HG03103 (cell line): ENCODE results near the gene MYLK.

ENCODE experiments used
- ATAC-seq: cut with Tn5 transposase; IDR thresholded peaks from one replicate; pipeline ENCODE4 v1.9.1; 2021; ENCODE audit warnings: low read depth; ENCODE audit not compliant: unreplicated experiment

Gene MYLK

DNA sequence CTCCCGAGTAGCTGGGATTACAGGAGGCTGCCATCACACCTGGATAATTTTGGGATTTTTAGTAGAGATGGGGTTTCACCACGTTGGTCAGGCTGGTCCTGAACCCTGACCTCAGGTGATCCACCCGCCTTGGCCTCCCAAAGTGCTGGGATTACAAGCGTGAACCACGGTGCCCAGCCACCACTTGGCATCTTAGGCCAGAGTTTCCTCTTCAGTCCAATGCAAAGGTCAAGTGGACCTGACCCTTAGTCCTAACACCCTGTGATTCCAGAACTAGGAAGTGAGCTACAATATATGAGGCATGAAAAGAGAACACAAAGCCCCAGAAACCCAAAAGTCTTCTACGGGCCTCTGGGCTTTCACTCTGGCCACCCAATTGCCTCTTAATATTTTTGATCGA is 5.3 kb downstream of the MYLK start:
- ATAC-seq, result no peak

DNA sequence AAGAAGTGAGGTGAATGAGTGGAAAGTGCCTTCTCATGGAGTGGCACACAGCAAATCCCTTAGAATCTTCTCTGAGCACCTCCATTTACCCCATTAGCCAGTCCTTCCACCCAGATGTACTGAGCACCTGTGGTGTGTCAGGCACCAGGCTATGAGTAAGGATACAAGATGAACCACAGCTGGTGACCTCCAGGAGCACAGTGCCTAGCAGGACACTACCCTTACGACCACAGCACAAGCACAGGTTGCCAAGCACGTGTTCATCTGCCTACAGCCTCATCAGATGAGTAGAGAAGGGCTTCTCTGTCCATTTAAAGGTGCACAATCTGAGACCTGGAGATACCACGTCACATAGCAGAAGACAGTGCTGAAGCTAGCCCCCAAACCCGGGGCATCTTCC is 6.2 kb downstream of the MYLK start:
- no peak for ATAC-seq

- no peak for ATAC-seq
These were observed 6.7 kb downstream of the MYLK start for GRCh38 chr3:123877466-123877865.

GRCh38 chr3:123876858-123877257 is 7.3 kb downstream of the MYLK start:
- no peak for ATAC-seq

- no peak for ATAC-seq
These were observed 11.5 kb downstream of the MYLK start for GRCh38 chr3:123872621-123873020.

GRCh38 chr3:123871946-123872345 is 12.2 kb downstream of the MYLK start:
- no peak for ATAC-seq

GRCh38 chr3:123870033-123870432 is 14.1 kb downstream of the MYLK start:
- no peak for ATAC-seq

- no peak for ATAC-seq
These were observed 15.0 kb downstream of the MYLK start for GRCh38 chr3:123869165-123869564.

DNA sequence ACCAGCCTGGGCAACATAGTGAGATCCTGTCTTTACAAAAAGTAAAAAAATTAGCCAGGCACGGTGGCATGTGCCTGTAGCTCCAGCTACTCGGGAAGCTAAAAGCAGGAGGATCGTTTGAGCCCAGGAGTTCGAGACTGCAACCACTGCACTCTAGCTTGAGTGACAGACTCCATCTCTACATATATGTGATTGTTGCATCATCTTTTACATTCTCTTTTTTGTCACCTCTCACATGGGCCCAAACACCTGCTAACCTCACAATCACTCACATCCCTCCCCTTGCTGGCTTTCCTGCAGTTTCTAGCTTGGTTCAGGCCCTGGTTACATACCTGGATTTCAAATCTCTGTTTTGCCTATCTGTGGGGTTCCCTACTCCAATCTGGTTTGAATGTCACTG is 19.4 kb downstream of the MYLK start:
- no peak for ATAC-seq

DNA sequence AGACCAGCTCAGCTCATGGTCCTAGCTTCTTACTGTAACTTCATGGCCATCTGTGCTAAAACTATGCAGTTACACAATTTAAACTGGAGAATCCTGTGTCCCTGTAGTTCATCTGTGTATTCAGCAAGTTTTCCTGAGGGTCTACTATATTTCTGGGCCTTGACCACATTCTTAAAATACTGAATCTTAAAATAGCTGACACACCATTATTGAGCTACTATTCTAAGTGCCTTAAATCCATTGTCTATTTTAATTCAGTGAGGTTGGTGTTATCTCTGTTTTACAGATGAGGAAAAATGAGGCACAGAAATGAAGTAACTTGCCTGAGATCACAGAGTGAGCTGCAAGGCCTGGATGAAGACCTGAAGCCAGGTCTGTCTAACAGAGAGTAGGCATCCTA is 22.0 kb downstream of the MYLK start:
- ATAC-seq, result no peak

DNA sequence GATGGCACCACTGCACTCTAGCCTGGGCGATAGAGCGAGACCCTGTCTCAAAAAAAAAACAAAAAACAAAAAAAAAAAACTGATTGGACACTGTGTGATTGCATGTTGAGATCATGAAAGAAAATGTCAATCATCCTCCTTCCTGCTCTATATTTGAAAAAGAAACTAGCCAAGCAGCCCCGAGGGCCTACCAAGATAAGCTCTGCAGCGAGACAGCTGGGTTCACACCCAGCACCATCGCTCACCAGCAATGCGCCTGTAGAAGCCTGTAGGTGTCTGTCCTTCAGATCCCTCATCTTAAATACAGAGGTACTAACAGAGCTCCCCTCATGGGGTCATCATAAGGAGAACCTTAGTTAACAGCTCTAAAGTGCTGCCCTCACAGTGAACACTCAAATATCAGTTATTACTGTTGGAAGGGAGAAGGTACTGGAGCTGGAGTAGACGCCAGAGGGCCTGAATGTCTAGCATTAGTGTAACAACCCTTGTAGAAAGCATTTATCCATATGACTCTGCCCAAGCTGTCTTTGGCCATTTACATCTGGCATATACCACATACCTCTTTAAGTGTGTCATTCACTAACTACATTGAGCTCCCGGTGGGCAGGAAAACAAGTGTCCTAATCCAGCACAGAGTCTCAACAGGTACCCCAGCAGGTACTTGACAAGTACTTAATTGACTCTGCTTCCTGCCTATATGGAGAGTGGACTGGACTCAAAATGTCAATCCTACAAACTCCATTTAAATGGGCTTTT is 22.9 kb downstream of the MYLK start:
- ATAC-seq, result no peak

DNA sequence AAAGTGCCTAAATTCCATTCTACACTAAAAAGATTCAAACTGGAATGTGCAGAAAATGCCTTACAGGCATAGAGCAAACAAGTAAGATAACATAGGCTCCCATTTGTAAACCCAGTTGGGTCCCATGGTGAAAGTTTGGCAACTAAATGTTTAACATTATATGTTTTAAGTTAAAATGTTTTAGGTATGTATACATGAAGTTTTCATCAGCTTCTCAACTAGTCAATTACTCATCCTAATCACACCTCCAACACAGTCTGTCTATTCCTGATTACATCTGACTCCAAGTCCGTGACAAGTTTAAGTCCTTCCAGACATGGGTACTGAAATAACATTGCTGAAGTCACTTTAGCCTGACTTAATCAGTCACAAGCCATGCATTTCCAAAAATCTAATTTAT is 25.0 kb downstream of the MYLK start:
- ATAC-seq, result no peak

DNA sequence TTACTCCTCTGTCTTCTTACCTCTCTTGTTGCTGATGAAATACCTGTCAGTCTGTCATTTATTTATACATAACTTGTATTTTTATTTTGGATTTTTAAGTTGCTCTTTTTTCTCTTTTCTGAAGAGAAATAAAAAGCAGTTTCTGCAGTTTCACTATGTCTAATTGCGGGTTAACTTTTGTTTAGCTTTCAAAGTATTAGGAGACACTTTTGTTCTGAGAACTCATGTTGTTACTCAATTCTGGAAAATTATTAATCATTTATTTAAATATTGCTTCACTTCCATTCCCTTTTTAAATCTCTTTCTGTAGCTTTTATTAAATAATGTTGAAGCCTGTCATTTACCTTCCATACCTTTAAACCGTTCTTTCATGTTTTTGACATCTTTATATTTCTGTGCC is 29.2 kb downstream of the MYLK start:
- no peak for ATAC-seq

DNA sequence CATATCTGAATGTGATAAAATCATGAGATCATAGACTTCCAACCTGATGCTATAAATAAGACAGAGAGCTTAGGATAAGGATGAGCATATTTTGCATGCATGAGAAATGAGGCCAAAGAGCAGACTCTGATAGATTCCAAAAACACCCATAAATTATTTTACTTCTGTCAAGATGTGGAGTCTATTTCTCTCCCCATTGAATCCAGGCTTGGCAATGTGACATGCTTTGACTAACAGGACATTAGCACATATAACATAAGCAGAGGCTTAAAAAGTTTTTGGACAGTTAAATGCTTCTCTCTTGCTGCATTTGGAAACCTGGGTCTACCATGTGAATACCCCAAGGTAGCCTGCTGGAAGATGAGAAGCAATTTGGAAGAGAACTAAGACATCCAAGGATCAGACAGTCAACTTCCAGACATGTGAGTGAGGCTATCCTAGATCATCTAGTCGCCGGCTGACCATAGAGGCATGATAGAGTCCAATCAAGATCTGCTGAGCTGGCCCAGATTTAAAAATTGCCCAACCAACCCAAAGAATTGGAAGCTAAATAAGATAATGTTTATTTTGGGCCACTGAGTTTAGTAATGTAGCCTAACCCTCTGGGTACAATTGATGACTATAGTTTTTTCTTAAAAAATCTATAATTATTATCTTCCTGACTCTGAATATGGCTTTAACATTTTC is 30.3 kb downstream of the MYLK start:
- ATAC-seq, result no peak

GRCh38 chr3:123847209-123847608 is 36.9 kb downstream of the MYLK start:
- no peak for ATAC-seq

GRCh38 chr3:123843668-123844067 is 40.5 kb downstream of the MYLK start:
- ATAC-seq, result no peak

DNA sequence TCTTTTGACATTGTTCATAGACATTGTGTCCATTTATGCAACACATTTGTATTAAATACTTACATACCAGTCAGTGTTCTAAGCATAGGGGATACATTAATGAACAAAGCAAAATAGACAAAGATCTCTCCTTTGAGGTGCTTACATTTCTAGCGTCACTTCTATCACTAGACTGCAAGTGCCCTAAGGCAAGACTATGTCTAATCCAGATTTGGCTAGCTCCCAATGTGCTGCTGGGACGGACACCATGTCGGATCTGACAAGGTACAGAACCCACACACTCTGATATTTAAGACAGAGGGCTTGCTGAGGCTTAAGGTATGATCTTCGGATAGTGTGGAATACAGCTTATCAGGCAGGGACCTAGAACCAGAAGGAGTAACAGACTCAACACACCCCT is 41.4 kb downstream of the MYLK start:
- no peak for ATAC-seq

- no peak for ATAC-seq
These were observed 42.5 kb downstream of the MYLK start for GRCh38 chr3:123841476-123842238.

GRCh38 chr3:123840961-123841360 is 43.2 kb downstream of the MYLK start:
- ATAC-seq, result no peak

DNA sequence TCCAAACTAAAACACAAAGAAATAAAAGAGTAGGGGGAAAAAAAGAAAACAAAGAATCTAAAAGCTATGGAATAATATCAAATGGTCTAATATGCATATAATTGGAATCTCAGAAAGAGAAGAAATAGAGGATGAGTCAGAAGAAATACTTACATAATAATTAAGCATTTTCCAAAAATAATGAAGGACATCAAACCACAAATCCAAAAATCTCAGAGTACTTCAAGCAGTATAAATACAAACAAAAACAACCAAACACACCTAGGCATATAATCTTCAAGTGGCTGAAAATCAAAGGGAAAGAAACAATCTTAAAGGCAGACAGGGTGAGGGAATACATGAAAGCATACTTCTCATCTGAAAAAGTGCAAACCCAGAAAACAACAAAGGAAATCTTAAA is 46.3 kb downstream of the MYLK start:
- ATAC-seq, result no peak

GRCh38 chr3:123834631-123835030 is 49.5 kb downstream of the MYLK start:
- no peak for ATAC-seq

DNA sequence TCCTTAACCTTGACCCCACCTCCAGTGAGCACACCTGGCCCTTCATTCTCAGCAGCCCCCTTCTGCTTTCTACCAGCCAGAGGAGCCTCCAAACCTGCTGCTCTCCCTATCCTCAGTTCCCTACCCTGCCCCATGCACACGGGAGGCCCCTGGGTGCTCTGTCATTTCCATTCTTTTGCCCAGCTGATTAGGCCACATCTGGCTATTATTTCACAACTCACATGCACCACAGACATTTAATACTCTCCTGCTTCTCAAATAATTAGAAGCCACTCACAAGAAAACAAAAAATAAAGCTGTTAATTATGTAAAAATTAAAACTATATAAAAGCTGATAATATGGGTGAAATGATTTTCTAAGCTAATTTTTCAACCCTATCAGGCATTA is 50.7 kb downstream of the MYLK start:
- ATAC-seq, result no peak
